Ascending aorta (tissue), 2 donors: ENCODE measurements around the gene WNT6. TPM values are rescaled to one million over a fixed set of nuclear protein-coding genes. Genes with fewer than 3 reads are reported as not detected.

Experiments used
- DNase-seq, 2 donors: peaks; one replicate each; pipeline ENCODE4 v3.0.0-alpha.2; 2019; ENCODE audit warnings: low spot score in 2 of 2
- H3K27ac ChIP-seq, 2 donors: fragments of 200-600 bp; sonication (generic); one replicate each; pipeline ENCODE4 v1.5.1; 2016 to 2017; ENCODE audit warnings: mild to moderate bottlenecking in 1 of 2
- H3K27me3 ChIP-seq: fragments of 200-600 bp; sonication (generic); one replicate; pipeline ENCODE4 v1.5.1; 2017
- H3K36me3 ChIP-seq, 2 donors: fragments of 200-600 bp; sonication (generic); one replicate each; pipeline ENCODE4 v1.5.1; 2016
- H3K4me1 ChIP-seq, 2 donors: fragments of 200-600 bp; sonication (generic); one replicate each; pipeline ENCODE4 v1.5.1; 2016 to 2017; ENCODE audit warnings: mild to moderate bottlenecking in 1 of 2
- H3K4me3 ChIP-seq, 2 donors: fragments of 200-600 bp; sonication (generic); one replicate each; pipeline ENCODE4 v1.5.1; 2016 to 2017; ENCODE audit warnings: mild to moderate bottlenecking in 1 of 2
- H3K9me3 ChIP-seq, 2 donors: fragments of 200-600 bp; sonication (generic); one replicate each; pipeline ENCODE4 v1.5.1; 2016
- CTCF ChIP-seq, 3 experiments: fragments of 200-600 bp in 2 of 3; fragments of 450-650 bp in 1 of 3; sonication (generic) in 2 of 3; IDR thresholded peaks; one replicate each; pipeline ENCODE4 v1.5.1; 2016 to 2019; ENCODE audit warnings: antibody characterized with exemption in 3 of 3, mild to moderate bottlenecking in 1 of 3, moderate library complexity in 1 of 3
- intact Hi-C: fragments of 100-400 bp; cut with DNase I; formaldehyde crosslinking; loops from one replicate; pipeline ENCODE4 v1.15.1; 2023
- total RNA-seq: library from RNA; depleted of rRNA; stranded (reverse); fragments of >200 nt; gene quantifications from one replicate; pipeline ENCODE4 v1.1.0, GENCODE V29; 2016

The WNT6 gene
- total RNA-seq, 1 donor from 2014 or later: 1.2 TPM

DNA sequence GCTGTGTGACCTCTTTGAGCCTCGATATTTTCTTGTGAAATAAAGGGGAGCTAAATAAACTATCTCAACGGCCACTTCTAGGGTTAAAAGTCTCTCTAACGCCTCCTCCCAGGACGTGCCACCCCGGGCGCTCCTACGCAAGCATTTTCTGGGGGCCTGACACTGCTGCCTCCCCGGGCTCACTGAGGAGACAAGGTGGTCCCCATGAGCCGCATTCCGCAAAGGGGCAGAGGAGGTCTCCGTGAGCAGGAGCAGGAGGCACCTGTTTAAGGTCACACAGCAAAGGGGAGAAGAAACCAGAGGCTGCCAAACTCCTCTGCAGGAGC lies 20.1 kb downstream of the WNT6 start:
- H3K27me3 ChIP-seq: peaks cover 25% of the 10 kb centered on the region
- H3K4me3 ChIP-seq: peak overlapping the region; percentile 14 to 42
- peaks cover 0 to 22% of the 10 kb centered on the region in 2 donors for H3K4me1 ChIP-seq

DNA sequence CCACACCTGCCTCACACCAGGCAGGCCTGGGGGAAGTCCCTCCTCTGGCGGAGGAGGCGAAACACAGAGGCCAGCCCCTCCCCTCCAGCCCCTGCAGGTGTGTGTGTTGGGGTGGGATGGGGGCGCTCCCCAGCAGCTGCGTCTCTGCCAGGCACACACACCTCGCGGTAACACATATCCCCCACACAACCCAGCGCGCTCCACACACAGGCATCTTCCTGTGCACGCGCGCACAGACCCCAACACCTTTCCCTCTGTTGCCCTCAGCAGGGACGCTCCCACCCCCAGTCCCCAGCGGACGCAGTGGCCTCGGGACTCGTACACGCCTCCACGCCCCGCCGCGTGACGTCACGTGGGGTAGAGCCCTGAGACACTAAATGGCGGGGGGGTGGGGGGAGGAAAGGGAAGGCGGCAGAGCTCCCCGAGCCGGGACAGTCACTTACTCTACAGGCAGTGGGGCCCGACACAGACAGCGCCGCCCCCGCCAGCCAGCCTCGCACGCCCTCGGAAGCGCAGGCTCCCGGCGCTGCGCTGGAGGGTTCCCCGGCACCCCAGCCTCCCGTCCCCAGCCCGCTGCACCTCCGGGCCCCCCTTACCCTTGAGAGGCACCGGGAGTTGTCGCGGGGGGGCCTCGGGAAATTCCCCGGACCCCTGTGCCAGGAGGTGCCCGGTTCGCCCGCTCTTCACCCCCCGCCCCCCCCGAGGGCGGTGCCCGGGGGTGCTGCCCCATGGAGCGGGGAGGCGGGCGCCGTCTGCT lies 20.7 kb downstream of the WNT6 start, which contains the start of gene WNT10A:
WNT10A (plus strand) TSS at position 751 of the 757 bp plus-strand sequence. CDS start 144 bp downstream, outside the sequence.
- DNase-seq: no peak

More for the DNA sequence above, 20.1 kb downstream of the WNT6 start:
- no peak for TF ChIP-seq CTCF (IDR thresholded peaks at IDR 0.05)
- intact Hi-C loops: no loop called here
- Histone ChIP-seq H3K27ac (no peak overlapping the region), H3K36me3 (no peaks in the 10 kb centered on the region), H3K9me3 (no peaks in the 10 kb centered on the region)
- DNase-seq: no peak

DNA sequence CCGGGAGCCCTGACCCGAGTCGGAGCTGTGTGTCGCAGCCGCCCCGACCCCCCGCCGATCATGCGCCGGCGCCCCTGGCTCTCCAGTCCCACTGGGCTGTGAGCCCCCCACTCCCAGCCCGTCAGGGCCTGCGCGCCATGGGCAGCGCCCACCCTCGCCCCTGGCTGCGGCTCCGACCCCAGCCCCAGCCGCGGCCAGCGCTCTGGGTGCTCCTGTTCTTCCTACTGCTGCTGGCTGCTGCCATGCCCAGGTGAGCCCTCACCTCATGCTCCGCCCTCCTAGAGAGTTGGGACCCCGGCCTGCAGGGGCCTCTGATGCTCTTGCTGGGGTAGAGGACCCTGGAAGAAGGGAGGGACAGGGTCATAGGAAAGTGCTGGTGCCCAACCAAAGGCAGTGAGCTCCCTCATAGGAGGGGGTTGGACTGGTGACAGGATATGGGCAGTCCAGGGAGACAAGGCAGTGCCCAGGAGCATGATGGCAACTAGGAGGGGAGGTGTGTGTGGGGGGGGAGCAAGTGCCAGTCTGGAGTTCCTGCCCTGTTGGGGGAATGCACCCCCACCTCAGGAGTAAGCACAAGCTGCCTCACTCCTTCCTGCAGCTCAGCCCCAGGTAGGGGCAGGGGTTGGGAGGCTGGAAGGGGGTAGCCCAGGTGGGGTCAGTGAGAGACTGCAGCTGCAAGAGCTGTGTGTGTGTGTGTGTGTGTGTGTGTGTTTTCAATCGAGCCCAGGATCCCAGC lies 21.4 kb downstream of the WNT6 start:
- peak overlapping the region; percentile 14 to 42 for H3K4me3 ChIP-seq
- no peak for DNase-seq
- H3K4me1 ChIP-seq: peaks cover 0 to 22% of the 10 kb centered on the region in 2 donors
- no peaks in the 10 kb centered on the region for H3K9me3 ChIP-seq
- TF ChIP-seq CTCF (IDR thresholded peaks at IDR 0.05): no peak
- H3K27me3 ChIP-seq: peaks cover 25% of the 10 kb centered on the region
- intact Hi-C loops: no loop called here
- H3K36me3 ChIP-seq: no peaks in the 10 kb centered on the region
- H3K27ac ChIP-seq: no peak overlapping the region

More for the DNA sequence above, 20.7 kb downstream of the WNT6 start, which contains the start of gene WNT10A:
- Histone ChIP-seq H3K27ac (no peak within 1 kb of the TSS), H3K36me3 (no peaks in the 10 kb centered on the region), H3K27me3 (peaks cover 25% of the 10 kb centered on the region), H3K4me3 (peak within 1 kb of the TSS; percentile 14 to 42), H3K9me3 (no peaks in the 10 kb centered on the region), H3K4me1 (peaks cover 0 to 22% of the 10 kb centered on the region in 2 donors)
- intact Hi-C loops: no loop called here
- no peak for TF ChIP-seq CTCF (IDR thresholded peaks at IDR 0.05)

GRCh38 chr2:218881744-218882460 lies 22.3 kb downstream of the WNT6 start:
- no peak for TF ChIP-seq CTCF (IDR thresholded peaks at IDR 0.05)
- no peak overlapping the region for H3K27ac ChIP-seq
- no peak overlapping the region for H3K4me3 ChIP-seq
- no peaks in the 10 kb centered on the region for H3K36me3 ChIP-seq
- peaks cover 25% of the 10 kb centered on the region for H3K27me3 ChIP-seq
- no peaks in the 10 kb centered on the region for H3K9me3 ChIP-seq
- intact Hi-C loops: no loop called here
- H3K4me1 ChIP-seq: peaks cover 0 to 22% of the 10 kb centered on the region in 2 donors
- DNase-seq: no peak

GRCh38 chr2:218882461-218882816 lies 22.8 kb downstream of the WNT6 start:
- Histone ChIP-seq H3K27ac (no peak overlapping the region), H3K4me3 (no peak overlapping the region), H3K27me3 (peaks cover 25% of the 10 kb centered on the region), H3K4me1 (peaks cover 0 to 22% of the 10 kb centered on the region in 2 donors), H3K36me3 (no peaks in the 10 kb centered on the region), H3K9me3 (no peaks in the 10 kb centered on the region)
- TF ChIP-seq CTCF (IDR thresholded peaks at IDR 0.05): no peak
- intact Hi-C loops: no loop called here
- no peak for DNase-seq
